KOPT-K1 (cell line): ENCODE data around the gene CHRDL2.

Source experiments
- H3K27ac ChIP-seq: fragments of 200-600 bp; sonication (generic); 2 replicates; pipeline ENCODE4 v1.5.1; 2016; ENCODE audit warnings: antibody characterized with exemption, mild to moderate bottlenecking, low read depth, low read length; ENCODE audit not compliant: poor library complexity, severe bottlenecking
- H3K36me3 ChIP-seq: fragments of 200-600 bp; sonication (generic); 2 replicates; pipeline ENCODE4 v1.5.1; 2017; ENCODE audit warnings: antibody characterized with exemption, mild to moderate bottlenecking, low read length, moderate library complexity; ENCODE audit not compliant: insufficient read depth
- H3K9me3 ChIP-seq: fragments of 200-600 bp; sonication (generic); 2 replicates; pipeline ENCODE4 v1.5.1; 2017; ENCODE audit warnings: antibody characterized with exemption, low read length, mild to moderate bottlenecking; ENCODE audit not compliant: insufficient read depth, poor library complexity, severe bottlenecking

CHRDL2 gene

DNA sequence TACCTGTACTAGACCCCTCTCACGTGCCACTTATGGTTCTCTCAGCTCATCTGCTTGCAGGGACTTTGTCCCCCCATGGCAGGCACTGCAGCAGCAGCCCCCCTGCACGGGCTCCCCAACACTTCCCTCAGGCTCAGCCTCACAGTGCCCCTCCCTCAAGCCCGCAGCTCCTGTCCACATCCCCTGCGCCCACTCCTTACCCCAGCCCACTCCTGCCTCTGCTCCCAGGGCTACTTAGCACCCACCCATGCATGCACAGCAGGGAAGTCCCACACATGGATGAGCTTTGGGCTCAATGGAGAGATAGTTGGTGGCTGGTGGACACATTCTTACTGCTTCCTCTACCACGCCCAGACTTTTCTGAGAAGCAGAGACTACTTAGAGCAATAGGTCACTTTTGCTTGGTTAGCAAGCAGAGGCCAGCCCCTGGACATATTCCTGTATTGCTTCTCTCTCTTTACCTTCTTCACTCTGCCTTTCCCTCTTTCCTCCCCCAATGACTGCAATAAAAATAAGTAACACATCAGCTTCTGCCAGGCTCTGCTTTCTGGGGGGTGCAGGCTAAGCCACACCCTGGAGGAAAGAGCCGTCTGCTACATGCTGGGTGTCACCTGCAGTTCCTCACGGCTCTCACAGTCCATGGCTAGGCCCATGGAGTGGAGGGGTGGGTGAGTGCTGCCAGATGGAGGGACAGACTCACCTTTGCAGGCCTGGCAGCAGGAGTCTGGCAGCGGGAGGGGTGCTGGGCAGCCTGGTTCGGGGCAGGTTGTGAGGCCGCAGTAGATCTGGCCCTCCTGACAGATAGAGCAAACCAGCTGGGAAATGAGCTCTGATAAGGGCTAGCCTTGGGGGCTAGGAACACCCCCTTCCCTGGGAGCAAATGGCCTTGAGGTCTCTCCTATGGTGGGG lies 23.4 kb downstream of the CHRDL2 start:
- H3K27ac ChIP-seq, result no peak overlapping the region
- no peaks in the 10 kb centered on the region for H3K9me3 ChIP-seq
- H3K36me3 ChIP-seq, result no peaks in the 10 kb centered on the region

- H3K9me3 ChIP-seq, result no peaks in the 10 kb centered on the region
Measured at GRCh38 chr11:74707182-74707581, 24.0 kb downstream of the CHRDL2 start.

GRCh38 chr11:74703211-74703610 lies 28.0 kb downstream of the CHRDL2 start:
- H3K27ac ChIP-seq, result no peak overlapping the region
- no peaks in the 10 kb centered on the region for H3K36me3 ChIP-seq
- H3K9me3 ChIP-seq, result no peaks in the 10 kb centered on the region

More at GRCh38 chr11:74707182-74707581, 24.0 kb downstream of the CHRDL2 start:
- Histone ChIP-seq H3K27ac (no peak overlapping the region), H3K36me3 (no peaks in the 10 kb centered on the region)

- Histone ChIP-seq H3K27ac (no peak overlapping the region), H3K36me3 (no peaks in the 10 kb centered on the region), H3K9me3 (no peaks in the 10 kb centered on the region)
Measured at GRCh38 chr11:74702383-74703007, 28.7 kb downstream of the CHRDL2 start.

DNA sequence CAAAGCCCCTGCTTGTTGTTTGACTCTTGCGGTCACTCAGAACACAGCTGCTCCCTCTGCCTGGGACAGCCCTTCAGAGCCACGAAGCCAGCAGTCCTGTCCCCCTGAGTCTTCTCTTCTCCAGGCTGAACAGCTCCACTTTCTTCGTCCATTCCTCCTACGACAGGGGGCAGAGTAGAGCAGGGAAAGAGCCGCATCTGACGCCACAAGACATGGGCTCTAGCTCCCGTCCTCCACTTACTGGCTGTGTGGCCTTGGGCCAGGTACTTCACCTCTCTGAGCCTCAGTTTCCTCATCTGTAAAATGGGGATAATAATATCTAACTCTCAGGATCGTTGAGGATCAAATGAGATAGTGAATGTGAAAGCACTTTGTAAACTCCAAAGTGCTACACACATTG lies 29.9 kb downstream of the CHRDL2 start:
- Histone ChIP-seq H3K27ac (no peak overlapping the region), H3K36me3 (no peaks in the 10 kb centered on the region), H3K9me3 (no peaks in the 10 kb centered on the region)

GRCh38 chr11:74699615-74700396 lies 31.4 kb downstream of the CHRDL2 start:
- no peaks in the 10 kb centered on the region for H3K36me3 ChIP-seq
- H3K9me3 ChIP-seq, result no peaks in the 10 kb centered on the region
- H3K27ac ChIP-seq, result no peak overlapping the region

DNA sequence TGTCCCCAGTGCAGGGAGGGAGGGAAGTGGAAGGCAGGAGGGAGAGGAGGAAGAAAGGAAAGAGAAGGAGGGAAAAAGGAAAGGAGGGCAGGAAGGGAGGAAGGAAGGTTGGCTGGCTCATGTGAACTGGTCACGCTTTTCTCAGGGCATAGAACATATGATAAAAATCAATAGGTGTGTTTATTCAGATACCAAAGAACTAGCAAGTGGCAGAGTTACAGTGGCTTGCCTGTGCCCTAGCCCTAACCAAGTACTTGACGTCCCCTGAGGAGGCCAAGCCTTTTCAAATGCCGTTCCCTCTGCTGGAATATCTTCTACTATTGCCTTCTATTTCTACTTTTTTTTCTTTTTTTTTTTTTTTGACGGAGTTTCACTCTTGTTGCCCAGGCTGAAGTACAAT lies 33.5 kb downstream of the CHRDL2 start:
- H3K27ac ChIP-seq, result no peak overlapping the region
- H3K9me3 ChIP-seq, result no peaks in the 10 kb centered on the region
- H3K36me3 ChIP-seq, result no peaks in the 10 kb centered on the region

GRCh38 chr11:74696939-74697675 lies 34.1 kb downstream of the CHRDL2 start:
- no peak overlapping the region for H3K27ac ChIP-seq
- no peaks in the 10 kb centered on the region for H3K9me3 ChIP-seq
- no peaks in the 10 kb centered on the region for H3K36me3 ChIP-seq

DNA sequence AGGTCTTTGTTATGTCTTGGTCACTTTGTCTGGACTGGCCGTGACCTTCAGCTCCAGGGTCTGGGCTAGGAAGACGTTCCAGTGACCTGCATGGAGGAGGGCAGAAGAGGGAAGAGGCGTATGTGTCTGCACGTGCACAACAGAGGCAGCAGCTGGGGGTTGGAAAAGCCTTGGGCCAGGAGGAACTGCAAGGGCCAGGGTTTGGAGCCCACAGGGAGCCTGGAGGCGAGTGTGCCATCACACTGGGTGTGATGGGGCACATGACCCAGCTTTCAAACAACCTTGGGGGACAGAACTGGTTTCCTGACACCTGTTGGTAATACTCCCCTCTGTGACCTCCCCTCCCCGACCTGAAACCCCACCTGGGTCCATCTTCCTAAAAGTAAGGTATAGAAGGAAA lies 34.7 kb downstream of the CHRDL2 start:
- H3K9me3 ChIP-seq, result no peaks in the 10 kb centered on the region
- H3K36me3 ChIP-seq, result no peaks in the 10 kb centered on the region
- H3K27ac ChIP-seq, result no peak overlapping the region

GRCh38 chr11:74695705-74696280 lies 35.4 kb downstream of the CHRDL2 start:
- Histone ChIP-seq H3K36me3 (no peaks in the 10 kb centered on the region), H3K27ac (no peak overlapping the region), H3K9me3 (no peaks in the 10 kb centered on the region)

DNA sequence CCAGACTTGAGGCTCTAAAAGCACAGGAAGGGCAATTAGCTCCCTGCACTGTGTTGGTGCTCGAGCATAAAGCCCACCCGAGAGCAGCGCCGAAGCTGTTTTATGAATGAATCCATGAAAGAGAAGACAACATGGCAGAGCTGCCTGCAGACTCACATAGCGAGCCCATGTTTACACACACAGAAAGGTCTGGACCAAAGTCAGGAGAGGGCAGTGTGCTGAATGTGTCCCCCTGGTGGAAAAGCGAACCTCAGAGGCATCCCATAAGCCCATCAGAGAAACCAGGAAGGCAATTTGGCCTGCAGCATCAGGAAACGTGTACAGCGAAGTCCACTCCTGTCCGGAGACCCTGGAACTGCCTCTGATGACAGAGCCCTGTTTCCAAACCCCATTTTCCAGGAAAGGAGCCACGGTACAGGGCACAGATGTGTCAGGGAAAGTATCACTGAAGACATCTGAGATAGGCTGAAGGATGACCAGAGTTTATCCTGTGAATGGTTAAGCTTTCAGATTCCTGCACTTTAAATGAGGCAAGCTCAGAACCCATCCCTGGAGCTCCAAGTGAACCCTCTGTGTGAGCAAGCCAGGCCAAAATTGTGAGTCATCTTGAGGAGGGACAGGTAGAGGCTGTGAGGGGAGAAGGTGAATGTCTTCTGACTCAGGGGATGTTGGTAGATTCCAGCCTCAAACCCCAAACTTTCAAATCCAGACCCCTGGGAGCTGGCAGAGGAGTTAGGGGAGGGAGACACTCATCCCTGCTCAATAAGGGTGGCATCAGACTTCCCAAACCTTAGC lies 36.9 kb downstream of the CHRDL2 start:
- Histone ChIP-seq H3K36me3 (no peaks in the 10 kb centered on the region), H3K27ac (no peak overlapping the region), H3K9me3 (no peaks in the 10 kb centered on the region)

DNA sequence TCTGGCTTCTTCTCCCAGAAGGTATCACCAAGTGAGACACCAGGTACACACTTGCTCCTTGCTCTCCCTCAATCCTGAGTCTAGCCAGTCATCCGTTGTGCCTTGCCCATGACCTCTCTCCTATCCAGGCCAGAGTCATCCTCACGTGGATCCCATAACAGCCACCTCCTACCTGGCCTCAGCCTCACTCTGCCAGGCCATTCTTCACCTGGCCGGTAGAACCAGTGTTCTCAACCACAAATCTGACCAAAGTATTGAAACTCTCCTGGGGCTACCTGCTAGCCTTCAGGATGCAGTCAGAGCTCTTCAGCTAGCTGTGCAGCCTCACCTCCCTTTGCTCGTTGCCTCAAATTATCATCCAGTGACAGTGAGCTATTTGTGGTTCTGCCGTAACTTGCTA lies 37.7 kb downstream of the CHRDL2 start:
- H3K36me3 ChIP-seq, result no peaks in the 10 kb centered on the region
- no peak overlapping the region for H3K27ac ChIP-seq

GRCh38 chr11:74691755-74692154 lies 39.5 kb downstream of the CHRDL2 start:
- Histone ChIP-seq H3K9me3 (no peaks in the 10 kb centered on the region), H3K27ac (no peak overlapping the region), H3K36me3 (no peaks in the 10 kb centered on the region)

More for the DNA sequence above, 37.7 kb downstream of the CHRDL2 start:
- no peaks in the 10 kb centered on the region for H3K9me3 ChIP-seq

DNA sequence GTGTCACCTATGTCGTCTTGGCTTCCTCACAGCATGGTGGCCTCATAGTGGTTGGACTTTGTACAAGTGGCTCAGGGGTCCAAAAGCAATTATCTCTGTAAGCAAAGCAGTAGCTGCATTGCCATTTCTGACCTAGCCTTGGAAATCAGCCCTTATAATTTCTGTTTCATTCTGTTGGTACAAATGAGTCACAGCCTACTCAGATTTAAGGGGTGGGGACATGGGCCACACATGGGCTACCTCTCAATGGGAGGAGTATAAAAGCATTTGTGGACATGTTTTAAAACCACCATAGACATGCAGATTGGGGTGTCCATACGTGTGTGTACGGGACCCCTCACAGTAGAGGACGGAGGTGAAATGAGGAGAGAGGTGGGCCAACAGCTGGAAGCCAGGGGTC lies 41.6 kb downstream of the CHRDL2 start:
- no peaks in the 10 kb centered on the region for H3K9me3 ChIP-seq
- H3K27ac ChIP-seq, result no peak overlapping the region
- no peaks in the 10 kb centered on the region for H3K36me3 ChIP-seq
